GM19240 (cell line): Measurements from ENCODE around the gene SYNGR2.
"Not testable (repeated sequence)": the region's sequence is repeated elsewhere in the genome, so short reads cannot be mapped to it uniquely, and the experiment has no call there.

Experiments
- DNase-seq: peaks from one replicate; pipeline ENCODE4 v3.0.0; 2011; ENCODE audit warnings: low spot score; ENCODE audit not compliant: insufficient read length

SYNGR2 gene

DNA sequence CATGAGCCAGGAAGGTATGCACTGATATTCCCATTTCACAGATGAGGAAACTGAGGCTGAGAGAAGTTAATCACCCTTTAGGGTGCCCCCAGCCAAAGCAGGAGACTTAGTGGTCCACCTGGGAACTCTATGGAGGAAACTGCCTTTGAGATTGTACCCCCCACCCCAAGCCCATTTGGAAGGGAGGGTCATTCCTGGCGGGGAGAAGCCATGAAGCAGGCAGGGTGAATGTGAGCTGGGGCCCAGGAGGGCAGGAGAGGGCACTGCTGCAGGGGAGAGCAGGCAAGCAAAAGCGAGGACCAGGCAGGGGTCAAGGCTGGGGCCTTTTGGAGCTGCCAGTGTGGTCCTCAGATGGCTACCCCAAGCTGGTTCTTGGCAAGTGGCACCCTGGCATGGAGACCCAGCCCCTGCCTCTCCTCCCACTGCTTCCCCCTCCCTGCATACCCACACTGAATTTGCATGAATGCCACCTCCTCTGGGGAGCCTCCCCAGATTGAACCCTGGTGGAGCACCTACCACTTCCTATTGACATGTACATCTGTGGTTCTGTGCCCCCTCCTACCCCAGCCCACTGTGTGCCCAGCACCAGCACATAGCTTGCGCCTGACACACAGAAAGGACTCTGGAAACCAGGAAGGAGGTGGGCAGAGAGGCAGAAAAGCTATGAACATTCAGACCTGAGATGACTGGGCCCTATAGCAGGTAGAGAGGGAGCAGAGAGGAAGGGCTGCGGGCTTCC is 38.9 kb upstream of the SYNGR2 start:
- DNase-seq = no peak

DNA sequence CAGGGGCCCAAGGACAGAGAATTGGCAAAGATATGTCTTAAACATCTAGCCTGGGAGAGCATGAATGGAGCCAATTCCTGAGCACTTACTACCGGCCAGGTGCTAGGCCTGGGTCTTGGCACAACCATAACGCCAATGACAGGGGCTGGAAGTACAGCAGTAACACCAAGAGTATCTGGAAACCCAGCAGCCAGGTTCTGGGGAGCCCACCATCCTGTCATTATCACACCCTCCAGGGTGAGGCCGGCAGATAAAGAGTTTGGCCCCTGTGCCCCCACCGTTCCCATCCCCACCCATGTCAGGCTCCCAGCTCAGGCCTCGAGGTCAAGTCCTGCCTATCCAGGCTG is 38.3 kb upstream of the SYNGR2 start:
- no peak for DNase-seq

DNA sequence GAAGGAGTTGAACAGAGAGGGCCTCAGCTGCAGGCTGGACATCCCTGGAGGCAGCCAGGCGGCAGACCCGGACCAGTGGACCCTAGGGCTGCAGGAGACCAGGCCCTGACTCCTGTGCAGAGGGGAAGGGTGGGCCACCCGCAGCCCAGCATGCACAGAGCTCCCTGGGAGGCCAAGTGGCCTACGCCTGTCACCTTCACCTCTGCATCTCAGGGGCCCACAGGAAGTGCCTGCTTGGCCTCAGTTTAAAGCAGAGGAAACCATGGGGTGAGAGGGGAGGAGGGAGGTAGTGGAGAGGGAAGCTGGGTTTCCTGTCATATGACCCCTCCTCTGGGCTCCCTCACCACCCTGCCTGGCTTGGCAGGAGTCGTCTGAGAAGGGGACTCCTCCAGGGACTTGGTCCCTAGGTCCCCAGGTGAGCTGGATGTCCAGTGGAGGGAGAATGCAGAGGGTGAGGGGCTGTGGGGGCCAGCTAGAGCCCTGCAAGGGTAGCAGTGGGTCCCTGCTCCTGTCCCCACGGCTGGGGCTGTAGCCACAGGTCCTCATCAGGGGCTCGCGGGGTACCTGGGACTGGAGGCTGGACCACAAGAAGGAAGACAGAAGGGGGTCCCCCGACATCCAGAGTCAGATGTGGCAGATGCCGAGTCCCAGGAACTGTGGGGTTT is 37.8 kb upstream of the SYNGR2 start, which contains the start of gene TMC8:
Gene TMC8 (plus strand): TSS at position 335 of the 665 bp plus-strand sequence. CDS start 818 bp downstream, outside the sequence.
- no peak for DNase-seq

DNA sequence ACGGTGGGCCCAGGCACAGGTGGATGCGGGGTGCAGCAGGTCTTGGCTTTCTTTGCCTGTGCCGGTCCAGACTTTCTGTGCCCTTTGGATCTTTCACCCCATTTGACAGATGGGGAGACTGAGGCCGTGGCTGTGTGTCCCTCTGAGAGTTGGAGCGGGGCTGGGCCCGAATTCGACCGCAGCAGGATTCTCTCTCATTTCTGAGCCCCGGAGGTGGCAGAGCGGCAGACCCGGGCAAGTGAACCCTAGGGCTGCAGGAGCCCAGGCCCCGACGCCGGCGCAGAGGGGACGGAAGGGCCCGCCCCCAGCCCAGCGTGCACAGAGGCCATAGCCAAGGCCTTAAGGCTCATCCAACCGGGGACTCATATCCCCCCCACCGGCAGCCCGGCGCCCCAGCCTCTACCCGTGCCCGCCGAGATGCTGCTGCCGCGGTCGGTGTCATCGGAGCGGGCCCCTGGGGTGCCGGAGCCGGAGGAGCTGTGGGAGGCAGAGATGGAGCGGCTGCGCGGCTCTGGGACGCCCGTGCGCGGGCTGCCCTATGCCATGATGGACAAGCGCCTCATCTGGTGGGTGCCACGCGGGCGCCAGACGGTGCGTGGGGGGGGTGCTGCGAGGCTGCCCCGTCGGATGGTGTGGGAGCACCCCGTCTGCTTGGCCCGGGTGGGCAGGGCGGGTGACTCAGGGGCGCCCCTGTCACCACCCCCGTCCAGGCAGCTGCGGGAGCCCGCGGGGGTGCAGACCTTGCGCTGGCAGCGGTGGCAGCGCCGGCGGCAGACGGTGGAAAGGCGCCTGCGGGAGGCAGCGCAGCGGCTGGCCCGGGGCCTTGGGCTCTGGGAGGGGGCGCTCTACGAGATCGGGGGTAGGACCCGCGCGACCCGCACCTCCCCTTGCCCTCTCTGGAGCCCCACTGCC is 37.0 kb upstream of the SYNGR2 start:
- DNase-seq = no peak

GRCh38 chr17:78132084-78132676 is 36.2 kb upstream of the SYNGR2 start:
- no peak for DNase-seq

DNA sequence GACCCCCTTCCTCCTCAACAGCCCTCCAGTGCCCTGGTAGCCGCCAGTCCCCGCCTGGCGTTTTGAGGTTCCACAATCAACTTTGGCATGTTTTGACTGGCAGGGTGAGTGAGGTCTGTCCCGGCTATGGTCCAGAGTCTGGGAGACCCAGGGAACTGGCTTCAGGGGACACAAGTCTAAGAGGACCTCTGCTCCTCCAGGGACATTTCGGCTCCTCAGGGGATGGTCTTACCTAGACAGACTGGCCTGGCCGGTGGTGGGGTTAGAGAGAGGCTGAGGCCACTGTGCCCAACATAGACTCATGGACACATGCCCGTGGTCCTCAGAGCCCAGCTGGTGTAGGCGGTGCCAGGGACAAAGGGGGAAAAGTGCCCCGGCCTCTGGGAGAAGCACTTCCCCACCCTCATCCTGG is 35.6 kb upstream of the SYNGR2 start:
- no peak for DNase-seq

DNA sequence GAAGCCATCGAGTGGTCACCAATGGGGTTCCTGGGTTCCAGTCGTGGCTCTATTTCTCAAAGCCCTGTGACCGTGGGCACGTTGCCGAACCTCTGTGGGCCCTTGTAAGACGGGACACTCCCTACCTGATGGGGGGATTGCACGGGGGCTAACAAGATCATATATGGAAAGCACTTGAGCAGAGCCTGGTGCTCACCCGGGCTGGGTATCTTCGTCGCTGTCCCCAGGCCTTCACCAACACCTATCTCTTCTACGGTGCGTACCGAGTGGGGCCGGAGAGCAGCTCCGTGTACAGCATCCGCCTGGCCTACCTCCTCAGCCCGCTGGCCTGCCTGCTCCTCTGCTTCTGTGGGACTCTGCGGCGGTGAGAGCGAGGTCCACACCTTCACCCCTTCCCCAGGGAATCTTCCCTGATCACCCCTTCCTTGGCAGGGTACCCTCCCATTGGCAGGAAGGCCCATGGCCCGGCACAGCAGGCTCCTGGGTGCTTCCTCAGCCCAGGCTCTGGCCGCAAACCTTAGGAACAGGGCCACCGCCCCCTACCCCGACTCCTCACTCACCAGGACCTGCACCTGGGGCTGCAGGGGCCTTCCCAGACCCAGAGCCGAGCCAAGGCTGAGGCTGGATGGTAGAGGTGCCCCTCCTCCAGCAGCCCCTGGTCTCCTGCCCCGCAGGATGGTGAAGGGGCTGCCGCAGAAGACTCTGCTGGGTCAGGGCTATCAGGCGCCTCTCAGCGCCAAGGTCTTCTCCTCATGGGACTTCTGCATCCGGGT is 35.0 kb upstream of the SYNGR2 start:
- DNase-seq = no peak

- no peak for DNase-seq
These were observed 34.1 kb upstream of the SYNGR2 start for GRCh38 chr17:78133971-78134898.

- DNase-seq = no peak
These were observed 33.4 kb upstream of the SYNGR2 start for GRCh38 chr17:78134899-78135385.

GRCh38 chr17:78135858-78136500 is 32.4 kb upstream of the SYNGR2 start:
- DNase-seq = no peak

DNA sequence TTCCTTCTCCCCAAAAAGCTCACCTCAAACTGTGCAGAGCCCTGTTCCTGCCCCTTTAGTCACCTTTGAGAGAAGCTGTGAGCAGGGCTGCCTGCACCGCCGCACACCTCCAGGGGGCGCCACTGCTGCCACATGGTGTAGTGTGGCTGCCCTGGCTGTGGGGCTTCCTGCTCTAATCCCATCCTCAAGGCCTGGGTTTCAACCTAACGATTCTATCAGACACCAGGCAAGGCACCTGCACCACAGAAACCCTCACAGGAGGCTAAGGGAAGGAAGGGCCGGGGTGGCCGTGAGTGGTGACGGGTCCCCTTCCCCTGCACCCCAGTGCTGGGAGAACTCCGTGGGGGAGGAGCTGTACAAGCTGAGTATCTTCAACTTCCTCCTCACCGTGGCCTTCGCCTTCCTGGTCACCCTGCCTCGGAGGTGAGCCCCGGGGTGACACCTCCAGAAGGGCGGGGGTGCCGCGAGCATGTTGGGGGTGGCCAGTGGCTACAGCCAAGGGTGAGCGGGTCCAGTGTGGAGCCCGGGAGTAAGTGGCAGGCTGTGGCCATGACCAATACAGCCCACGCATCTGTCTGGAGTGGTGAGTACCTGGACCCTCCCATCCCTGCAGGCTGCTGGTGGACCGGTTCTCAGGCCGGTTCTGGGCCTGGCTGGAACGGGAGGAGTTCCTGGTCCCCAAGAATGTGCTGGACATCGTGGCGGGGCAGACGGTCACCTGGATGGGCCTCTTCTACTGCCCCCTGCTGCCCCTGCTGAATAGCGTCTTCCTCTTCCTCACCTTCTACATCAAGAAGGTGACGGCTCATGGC is 30.8 kb upstream of the SYNGR2 start:
- DNase-seq = no peak

GRCh38 chr17:78138204-78139060 is 29.9 kb upstream of the SYNGR2 start:
- DNase-seq = no peak

DNA sequence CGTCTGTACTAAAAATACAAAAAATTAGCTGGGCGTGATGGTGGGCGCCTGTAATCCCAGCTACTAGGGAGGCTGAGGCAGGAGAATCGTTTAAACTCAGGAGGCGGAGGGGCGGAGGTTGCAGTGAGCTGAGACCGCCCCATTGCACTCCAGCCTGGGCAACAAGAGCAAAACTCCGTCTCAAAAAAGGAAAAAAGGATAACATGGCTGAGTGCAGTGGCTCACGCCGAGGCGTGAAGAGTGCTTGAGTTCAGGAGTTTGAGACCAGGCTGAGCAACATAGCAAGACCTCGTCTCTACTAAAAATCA is 28.6 kb upstream of the SYNGR2 start:
- not testable (repeated sequence) for DNase-seq

- DNase-seq = peak; percentile 65
These were observed 28.0 kb upstream of the SYNGR2 start for GRCh38 chr17:78140169-78141051.

DNA sequence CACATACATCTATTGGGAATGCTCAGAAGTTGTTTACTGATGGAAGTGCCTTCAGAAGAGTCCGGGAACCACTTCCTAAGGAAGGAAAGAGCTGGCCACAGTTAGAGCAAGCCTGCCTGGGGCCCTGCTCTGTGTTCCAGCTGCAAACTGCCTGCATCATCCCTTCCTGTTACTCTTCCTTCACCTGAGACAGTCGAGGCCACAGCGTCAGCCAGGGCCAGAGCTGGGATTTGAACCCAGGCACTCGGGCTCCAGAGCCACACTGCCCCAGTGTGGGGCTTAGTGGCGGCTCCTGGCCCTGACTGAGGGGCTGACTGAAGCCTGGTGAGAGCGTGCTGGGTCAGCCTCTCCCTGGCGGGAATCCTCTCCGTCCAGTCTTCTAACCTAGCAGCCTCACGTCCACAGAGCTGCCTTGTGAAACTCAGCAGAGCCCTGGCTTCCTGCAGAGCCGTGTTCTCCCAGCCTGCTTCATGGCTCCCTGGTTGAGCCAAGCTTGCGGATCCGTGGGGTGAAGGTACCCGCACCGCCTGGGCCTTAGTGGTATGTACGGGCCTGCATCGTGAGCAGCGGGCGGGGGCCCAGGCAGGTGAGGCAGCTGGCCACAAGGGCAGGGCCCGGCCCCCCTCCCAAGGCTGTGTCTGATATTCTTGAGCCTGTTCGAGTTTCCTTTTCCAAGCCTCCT is 26.8 kb upstream of the SYNGR2 start:
- DNase-seq = no peak
